Fibroblast of pulmonary artery (primary cell): Measurements from ENCODE around the gene PAK6.
A peak's percentile ranks its signal among the peaks of the same experiment; 100 is the strongest.

Experiments
- DNase-seq: peaks from one replicate; pipeline ENCODE4 v3.0.0-alpha.2; 2010; ENCODE audit warnings: low read depth
- H3K4me3 ChIP-seq: replicated peaks from 2 replicates; pipeline ENCODE4 v1.5.1; 2011; ENCODE audit warnings: low read depth, mild to moderate bottlenecking, control low read depth, low read length, moderate library complexity
- CTCF ChIP-seq: IDR thresholded peaks from 2 replicates; pipeline ENCODE4 v1.5.1; 2011; ENCODE audit warnings: mild to moderate bottlenecking, control low read depth, low read length, inconsistent platforms; ENCODE audit errors: missing control alignments

PAK6 gene

GRCh38 chr15:40217166-40217824 lies 21.6 kb upstream of the PAK6 start:
- H3K4me3 ChIP-seq: no peak overlapping the region
- DNase-seq: peak; percentile 80
- TF ChIP-seq CTCF: peak; percentile 78

- TF ChIP-seq CTCF: no peak
- no peak for DNase-seq
- no peak overlapping the region for H3K4me3 ChIP-seq
These were observed 19.1 kb upstream of the PAK6 start for GRCh38 chr15:40219801-40220200.

GRCh38 chr15:40222131-40222530 lies 16.7 kb upstream of the PAK6 start:
- DNase-seq: no peak
- H3K4me3 ChIP-seq: no peak overlapping the region
- TF ChIP-seq CTCF: no peak

- DNase-seq: no peak
- no peak for TF ChIP-seq CTCF
- no peak overlapping the region for H3K4me3 ChIP-seq
These were observed 12.1 kb upstream of the PAK6 start for GRCh38 chr15:40226736-40227135.

GRCh38 chr15:40229316-40229715 lies 9.5 kb upstream of the PAK6 start:
- no peak overlapping the region for H3K4me3 ChIP-seq
- TF ChIP-seq CTCF: no peak
- DNase-seq: no peak

GRCh38 chr15:40229956-40230355 lies 8.9 kb upstream of the PAK6 start:
- H3K4me3 ChIP-seq: no peak overlapping the region
- DNase-seq: no peak
- TF ChIP-seq CTCF: no peak

- TF ChIP-seq CTCF: no peak
- no peak overlapping the region for H3K4me3 ChIP-seq
- peak; percentile 28 for DNase-seq
These were observed 6.2 kb upstream of the PAK6 start for GRCh38 chr15:40232625-40233070.
